Measurements from ENCODE around the gene NUP88.
A peak's percentile ranks its signal among the peaks of the same experiment; 100 is the strongest.

Gene NUP88

DNA sequence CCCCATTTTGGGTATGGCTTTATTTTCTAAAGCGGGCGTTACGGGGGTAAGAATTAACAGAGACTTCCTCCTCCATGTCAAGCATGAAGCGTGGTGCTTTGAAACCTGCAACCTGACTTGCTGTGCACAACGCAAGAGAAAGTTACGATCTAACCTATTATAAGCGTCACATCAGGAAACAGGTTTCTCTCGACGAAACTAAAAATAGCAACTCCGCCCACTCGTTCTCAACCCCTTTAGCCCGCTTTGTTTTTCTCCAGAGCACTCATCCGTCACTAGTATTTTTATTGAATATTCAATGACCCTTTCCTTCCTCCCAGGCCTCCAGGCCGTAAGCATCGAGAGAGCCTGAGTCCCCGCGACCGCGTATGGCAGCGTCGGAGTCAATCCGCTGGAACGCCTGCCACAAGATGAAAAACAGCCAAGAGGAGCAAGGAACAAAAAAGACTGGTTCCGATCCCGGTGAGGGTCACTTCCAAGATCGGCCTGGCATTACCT is 555 bp downstream of the NUP88 start:
- DNase-seq = peak; percentile 81

GRCh38 chr17:5416901-5417300 is 2.6 kb downstream of the NUP88 start:
- DNase-seq = no peak

GRCh38 chr17:5413682-5414081 is 5.8 kb downstream of the NUP88 start:
- no peak for DNase-seq

DNA sequence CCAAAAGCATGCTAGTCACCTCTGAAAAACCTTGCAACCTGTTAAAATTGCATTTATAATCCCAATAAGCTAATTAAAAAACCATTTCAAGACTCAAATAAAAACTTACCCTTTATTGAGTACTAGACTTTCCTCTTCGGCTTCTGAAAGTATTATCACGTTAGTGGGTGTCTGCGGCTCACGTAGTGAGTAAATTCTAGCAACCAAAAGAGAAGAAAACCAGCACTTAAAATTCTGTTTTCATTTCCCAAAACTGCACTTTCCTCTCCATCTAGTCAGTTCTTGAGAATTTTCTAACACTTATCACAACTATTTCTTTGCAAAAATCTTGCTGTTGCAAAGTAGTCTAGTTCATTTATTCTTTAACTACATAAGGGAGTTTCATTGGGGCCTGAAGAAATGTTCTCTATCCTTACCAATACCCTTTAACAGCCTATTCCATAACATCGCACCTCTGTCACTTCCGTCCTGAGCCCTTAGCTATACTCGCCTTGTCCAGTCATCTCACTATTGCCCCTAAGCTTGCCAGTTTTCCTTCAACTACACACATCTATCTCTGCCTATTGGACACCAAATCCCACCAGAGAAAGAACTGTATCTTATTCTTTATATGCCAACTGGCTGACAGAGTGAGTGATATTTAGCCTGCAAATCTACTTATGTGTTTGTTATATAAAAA is 8.7 kb downstream of the NUP88 start:
- DNase-seq = no peak

DNA sequence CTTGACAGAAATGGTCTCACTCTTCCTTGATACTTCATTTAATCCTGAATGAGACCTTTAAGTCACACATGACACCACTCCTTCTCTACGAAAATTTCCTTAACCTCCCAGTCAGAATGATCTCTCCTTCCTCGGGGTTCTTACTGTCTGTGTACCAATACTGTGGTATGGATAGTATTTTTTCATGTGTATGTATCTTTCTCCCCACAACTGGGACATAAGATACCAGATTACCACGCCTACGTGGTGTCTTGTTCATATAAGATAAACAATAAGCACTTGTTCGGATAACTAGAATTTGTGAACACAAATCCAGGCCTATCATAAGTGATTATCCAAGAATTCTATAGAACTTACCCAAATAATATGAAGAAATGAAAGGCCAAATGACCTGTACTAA is 11.3 kb downstream of the NUP88 start:
- no peak for DNase-seq

- no peak for DNase-seq
These were observed 14.1 kb downstream of the NUP88 start for GRCh38 chr17:5405400-5405799.

DNA sequence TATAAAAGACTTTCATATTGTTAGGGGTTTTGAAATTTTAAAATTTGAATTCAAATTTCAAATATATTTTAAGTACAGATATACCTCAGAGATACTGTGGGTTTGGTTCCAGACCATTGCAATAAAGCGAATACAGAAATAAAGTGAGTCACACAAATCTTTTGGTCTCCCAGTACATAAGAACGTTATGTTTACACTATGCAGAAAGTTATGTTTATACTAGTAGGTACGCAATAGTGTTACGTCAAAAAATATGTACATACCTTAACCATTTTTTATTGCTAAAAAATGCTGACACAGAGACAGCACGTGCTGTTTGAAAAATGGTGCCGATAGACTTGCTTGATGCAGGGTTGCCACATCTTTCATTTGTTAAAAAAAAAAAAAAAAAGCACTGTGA is 19.7 kb downstream of the NUP88 start:
- no peak for DNase-seq

DNA sequence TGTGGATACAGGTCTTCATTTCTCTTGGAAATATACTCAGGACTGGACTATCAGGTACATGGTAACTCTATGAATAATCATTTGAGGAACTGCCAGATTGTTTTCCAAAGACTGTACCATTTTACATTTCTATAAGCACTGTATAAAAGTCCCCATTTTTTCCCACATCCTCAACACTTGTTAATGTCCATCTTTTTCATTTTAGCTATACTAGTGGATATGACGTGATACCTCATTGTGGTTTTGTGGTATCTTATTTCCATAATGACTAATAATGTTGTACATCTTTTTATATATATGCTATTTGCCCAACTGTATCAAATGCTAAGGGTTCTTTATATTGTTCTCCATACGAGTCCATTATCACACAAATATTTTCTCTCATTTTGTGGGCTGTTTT is 22.9 kb downstream of the NUP88 start:
- no peak for DNase-seq

DNA sequence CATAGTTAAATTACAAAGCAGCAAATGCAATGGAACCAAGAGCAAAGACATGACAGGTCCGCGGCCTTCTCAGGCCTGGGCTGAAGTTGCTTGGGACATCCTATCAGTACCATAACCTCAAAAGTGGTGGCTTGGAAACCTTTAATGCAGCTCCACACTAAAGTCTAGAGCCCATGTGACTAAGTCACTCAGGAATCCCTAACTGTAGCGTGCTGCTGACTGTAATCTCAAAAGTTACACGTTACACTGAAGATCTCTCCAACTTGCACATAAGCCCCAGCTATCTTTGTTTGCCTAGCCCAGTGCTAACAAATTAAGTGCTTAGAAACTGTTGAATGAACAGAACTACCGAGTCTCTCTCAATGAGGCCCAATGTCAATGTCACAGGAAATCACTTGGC is 27.8 kb downstream of the NUP88 start:
- no peak for DNase-seq

DNA sequence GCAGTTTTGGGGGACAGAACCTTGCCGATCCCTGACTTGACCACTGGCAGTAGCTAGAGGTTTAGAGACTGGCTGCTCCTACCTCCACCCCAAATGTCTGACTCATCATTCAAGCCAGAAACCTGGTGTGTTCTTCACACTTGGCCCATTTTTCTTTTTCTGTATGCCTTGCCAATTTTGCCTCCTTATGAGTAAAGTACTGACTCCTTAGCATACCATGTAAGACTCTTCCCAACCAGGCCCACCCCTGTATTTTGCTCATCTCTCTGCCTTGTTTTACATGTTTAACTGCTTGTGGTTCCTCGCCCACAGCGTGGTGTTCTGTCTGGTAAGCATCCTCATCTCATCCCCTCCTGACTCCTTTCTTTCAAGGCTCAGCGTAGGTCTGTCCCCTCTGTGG is 37.9 kb downstream of the NUP88 start:
- DNase-seq = no peak

GRCh38 chr17:5380491-5381135 is 38.8 kb downstream of the NUP88 start:
- DNase-seq = no peak

DNA sequence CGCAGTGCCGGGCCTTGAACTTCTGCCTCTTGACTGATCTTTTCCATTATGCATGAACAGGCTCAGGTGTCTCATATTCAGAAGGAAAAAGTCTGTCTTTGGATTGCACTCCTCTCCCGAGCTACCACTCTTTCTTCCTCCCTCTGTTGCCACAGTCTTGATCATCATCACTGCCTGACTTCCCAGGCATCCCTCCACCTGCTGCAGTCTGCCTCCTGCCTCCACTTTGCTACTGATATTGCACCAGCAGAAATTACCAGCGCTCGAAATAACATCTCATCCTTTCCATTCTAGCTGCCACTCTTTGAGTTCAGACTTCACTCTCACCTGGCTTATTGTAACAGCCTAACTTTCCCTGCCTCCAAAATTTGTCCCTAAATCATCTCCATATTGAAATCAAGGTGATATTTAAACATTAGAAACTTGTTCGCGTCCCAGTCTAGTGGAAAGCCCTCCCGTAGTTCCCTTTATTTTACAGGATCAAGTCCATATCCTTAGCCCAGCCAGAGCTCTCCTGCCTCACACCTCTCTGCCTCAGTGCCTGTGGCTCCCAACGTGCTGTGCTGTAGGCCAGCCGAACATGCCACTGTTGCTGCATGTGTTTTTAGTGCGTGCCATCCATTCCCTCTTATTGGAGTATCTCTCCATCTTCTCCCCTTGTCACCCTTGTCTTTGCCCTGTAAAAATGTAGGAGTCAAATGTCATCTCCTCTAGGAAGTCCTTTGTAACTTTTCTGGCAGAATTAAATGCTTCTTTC is 39.9 kb downstream of the NUP88 start:
- no peak for DNase-seq

DNA sequence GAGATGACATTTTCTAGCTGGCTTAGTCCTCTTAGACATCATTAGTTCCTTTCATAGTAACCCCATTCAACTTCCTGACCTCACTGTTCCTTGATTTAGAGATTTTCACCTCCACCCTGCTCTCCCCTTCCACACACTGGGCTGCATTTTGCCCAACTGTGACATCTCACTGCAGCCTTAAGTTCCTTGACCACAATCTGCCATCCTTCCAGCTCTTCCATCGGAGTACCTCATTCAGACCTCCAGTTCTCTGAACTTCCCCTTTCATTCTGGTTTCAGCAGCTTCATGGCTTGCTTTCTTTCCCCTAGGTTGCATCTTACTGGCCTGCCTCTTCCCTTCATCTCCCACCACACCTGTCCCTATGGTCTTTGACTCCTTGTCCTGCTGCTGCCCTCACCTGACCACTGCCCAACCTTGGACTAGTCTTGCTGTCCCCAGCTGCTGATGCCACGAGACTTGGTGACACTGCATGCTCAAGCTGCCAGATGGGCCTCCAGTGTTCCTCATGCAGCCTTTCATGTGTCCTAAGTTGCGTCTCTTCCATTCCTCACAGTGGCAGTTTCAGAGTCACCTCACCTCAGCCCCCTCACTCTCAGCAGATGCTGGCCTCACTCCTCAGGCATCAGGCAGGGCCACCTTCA is 40.8 kb downstream of the NUP88 start:
- no peak for DNase-seq

GRCh38 chr17:5373112-5373511 is 46.4 kb downstream of the NUP88 start:
- no peak for DNase-seq

- no peak for DNase-seq
These were observed 49.1 kb downstream of the NUP88 start for GRCh38 chr17:5370411-5370810.

DNA sequence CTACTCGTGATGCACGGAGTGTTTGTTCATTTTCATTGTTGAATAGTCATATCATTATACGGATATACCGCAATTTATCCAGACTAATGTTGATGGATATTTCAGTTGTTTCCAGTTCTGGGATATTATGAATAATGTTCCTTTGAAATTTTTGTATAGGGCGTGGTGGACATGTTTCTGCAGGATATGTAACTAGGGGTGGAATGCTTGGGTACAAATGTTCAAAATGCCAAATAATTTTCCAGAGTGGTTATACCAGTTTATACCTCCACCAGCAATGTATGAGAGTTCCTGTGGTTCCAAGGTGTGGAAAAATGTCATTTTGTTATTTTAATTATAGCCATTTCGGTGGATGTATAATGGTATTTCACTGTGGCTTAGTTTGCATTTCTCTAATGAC is 53.6 kb downstream of the NUP88 start:
- no peak for DNase-seq

DNA sequence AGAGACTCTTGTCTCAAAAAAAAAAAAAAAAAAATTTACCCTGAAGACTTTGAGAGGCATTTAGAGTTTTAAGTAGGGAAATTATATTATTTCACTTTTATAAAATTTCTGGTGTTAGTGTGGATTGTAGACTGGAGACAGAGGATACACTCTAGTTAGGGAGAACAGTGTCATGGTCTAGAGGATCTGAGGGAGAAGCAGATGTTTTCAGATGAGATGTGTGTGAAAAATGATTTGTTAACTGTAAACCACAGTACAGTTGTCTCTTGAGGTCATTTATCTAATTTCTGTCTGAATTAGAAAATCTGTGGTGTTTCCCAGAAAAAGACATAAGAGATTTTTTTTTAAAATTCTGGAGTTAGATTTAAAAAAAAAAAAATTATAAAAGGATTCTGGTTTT is 54.8 kb downstream of the NUP88 start:
- no peak for DNase-seq

- no peak for DNase-seq
These were observed 55.3 kb downstream of the NUP88 start for GRCh38 chr17:5364156-5364555.

- no peak for DNase-seq
These were observed 57.2 kb downstream of the NUP88 start for GRCh38 chr17:5362162-5362811.

- no peak for DNase-seq
These were observed 58.0 kb downstream of the NUP88 start for GRCh38 chr17:5361426-5361825.

- DNase-seq = no peak
These were observed 63.9 kb downstream of the NUP88 start for GRCh38 chr17:5355421-5356129.

- no peak for DNase-seq
These were observed 64.5 kb downstream of the NUP88 start for GRCh38 chr17:5354886-5355415.

All from CD4-positive, alpha-beta T cell treated with Interferon gamma for 1 hour (primary cell).